Testis (tissue), 3 donors: ENCODE data around the gene ZNF239. TPM values are rescaled to one million over a fixed set of nuclear protein-coding genes. Genes with fewer than 3 reads are reported as not detected.
"Not testable (repeated sequence)": the region's sequence is repeated elsewhere in the genome, so short reads cannot be mapped to it uniquely, and the experiment has no call there.

ENCODE experiments used
- DNase-seq: peaks from one replicate; pipeline ENCODE4 v3.0.0-alpha.2; 2019
- H3K27ac ChIP-seq, 2 donors: fragments of 200-600 bp; sonication (generic); one replicate each; pipeline ENCODE4 v1.5.1; 2019
- H3K27me3 ChIP-seq: fragments of 200-600 bp; sonication (generic); one replicate; pipeline ENCODE4 v1.5.1; 2019
- H3K36me3 ChIP-seq: fragments of 200-600 bp; sonication (generic); one replicate; pipeline ENCODE4 v1.5.1; 2017; ENCODE audit warnings: low read depth; ENCODE audit errors: missing control alignments
- H3K4me1 ChIP-seq: fragments of 200-600 bp; sonication (generic); one replicate; pipeline ENCODE4 v1.5.1; 2019
- H3K4me3 ChIP-seq, 2 donors: fragments of 200-600 bp; sonication (generic); one replicate each; pipeline ENCODE4 v1.5.1; 2017 to 2019
- H3K9me3 ChIP-seq: fragments of 200-600 bp; sonication (generic); one replicate; pipeline ENCODE4 v1.5.1; 2017
- POLR2A ChIP-seq: fragments of 450-650 bp; IDR thresholded peaks from one replicate; pipeline ENCODE4 v1.6.1; 2017; ENCODE audit warnings: antibody characterized with exemption, mild to moderate bottlenecking, moderate library complexity
- WGBS, 2 donors: methylation state at CpG; one replicate each; pipeline ENCODE4 v1.1.5; 2018; 5-methylcytosine and 5-hydroxymethylcytosine counted together
- intact Hi-C: fragments of 100-400 bp; cut with DNase I; formaldehyde crosslinking; loops from one replicate; pipeline ENCODE4 v1.15.1; 2023; ENCODE audit warnings: low total_unique reads
- polyA plus RNA-seq: library from polyadenylated mRNA; stranded (reverse); fragments of 350-450 nt; fragmentation: Illumina TruSeq; extraction: RNeasy Lipid Tissue Mini Kit (QIAGEN cat#74804); gene quantifications from one replicate; pipeline ENCODE4 v1.2.3, GENCODE V29; 2014; ENCODE audit warnings: low read depth, low replicate concordance; ENCODE audit not compliant: insufficient read depth
- total RNA-seq, 2 donors: library from RNA; depleted of rRNA; stranded (reverse); fragments of >200 nt; gene quantifications; one replicate each; pipeline ENCODE4 v1.2.3, GENCODE V29; 2016
- TF ChIP-seq, protein P1 (sequence below), 3 experiments: fragments of 450-650 bp in 2 of 3; fragments of 200-600 bp in 1 of 3; sonication (generic) in 1 of 3; IDR thresholded peaks; one replicate each; pipeline ENCODE4 v1.5.1; 2016 to 2019; ENCODE audit warnings: antibody characterized with exemption in 3 of 3, mild to moderate bottlenecking in 2 of 3, moderate library complexity in 1 of 3

ZNF239 gene
- total and polyA plus RNA-seq, 3 donors from 2014 or later, result 9.2 to 20.8 (median 10.9) TPM

- no peak overlapping the region for H3K4me3 ChIP-seq
- WGBS, 2 donors, result 65% methylated on average over 7 of the region's 7 CpGs
- DNase-seq, result no peak
These were observed 21.4 kb upstream of the ZNF239 start for GRCh38 chr10:43595739-43596298.

DNA sequence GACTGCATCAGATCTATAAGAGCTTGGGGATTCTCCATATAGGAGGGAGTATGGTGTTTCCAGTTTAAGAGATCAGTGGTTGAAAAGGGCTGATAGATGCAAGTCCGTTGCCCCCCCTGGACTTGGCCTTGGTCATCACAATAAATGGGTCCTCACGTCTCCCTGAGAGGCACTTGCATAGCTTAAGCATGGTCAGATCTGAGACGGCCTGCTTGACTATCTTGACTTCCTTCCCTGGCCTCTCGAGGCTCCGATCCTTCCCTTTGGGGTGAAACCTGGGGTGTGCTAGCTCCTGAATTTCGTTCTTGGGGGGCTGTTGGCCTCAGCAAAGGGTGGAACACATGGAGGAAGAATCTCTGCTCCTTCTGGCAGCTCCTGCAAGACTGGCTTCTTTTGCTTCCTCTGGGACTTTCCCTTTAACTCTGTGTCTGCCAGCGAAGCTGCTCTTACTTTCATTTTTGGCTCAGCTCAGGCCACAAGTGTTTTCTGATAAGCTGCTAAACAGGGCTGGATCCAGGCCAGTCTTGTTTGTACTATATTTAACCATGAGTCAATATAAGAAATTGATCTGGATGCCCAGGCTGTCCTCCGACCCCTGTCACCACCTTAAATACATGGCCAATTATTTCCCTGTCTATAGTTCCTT is 20.7 kb upstream of the ZNF239 start:
- no peaks in the 10 kb centered on the region for H3K36me3 ChIP-seq
- no peak overlapping the region for H3K4me3 ChIP-seq
- 38 to 56% methylated on average over 8 of the region's 8 CpGs for WGBS, 2 donors
- intact Hi-C loops, result no loop called here
- no peak for DNase-seq
- H3K4me1 ChIP-seq, result peaks cover 6% of the 10 kb centered on the region
- no peaks in the 10 kb centered on the region for H3K9me3 ChIP-seq
- H3K27me3 ChIP-seq, result no peaks in the 10 kb centered on the region
- H3K27ac ChIP-seq, result no peak overlapping the region
- TF ChIP-seq, protein P1, sequence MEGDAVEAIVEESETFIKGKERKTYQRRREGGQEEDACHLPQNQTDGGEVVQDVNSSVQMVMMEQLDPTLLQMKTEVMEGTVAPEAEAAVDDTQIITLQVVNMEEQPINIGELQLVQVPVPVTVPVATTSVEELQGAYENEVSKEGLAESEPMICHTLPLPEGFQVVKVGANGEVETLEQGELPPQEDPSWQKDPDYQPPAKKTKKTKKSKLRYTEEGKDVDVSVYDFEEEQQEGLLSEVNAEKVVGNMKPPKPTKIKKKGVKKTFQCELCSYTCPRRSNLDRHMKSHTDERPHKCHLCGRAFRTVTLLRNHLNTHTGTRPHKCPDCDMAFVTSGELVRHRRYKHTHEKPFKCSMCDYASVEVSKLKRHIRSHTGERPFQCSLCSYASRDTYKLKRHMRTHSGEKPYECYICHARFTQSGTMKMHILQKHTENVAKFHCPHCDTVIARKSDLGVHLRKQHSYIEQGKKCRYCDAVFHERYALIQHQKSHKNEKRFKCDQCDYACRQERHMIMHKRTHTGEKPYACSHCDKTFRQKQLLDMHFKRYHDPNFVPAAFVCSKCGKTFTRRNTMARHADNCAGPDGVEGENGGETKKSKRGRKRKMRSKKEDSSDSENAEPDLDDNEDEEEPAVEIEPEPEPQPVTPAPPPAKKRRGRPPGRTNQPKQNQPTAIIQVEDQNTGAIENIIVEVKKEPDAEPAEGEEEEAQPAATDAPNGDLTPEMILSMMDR (IDR thresholded peaks at IDR 0.05), result no peak
- TF ChIP-seq POLR2A, result no peak

More at GRCh38 chr10:43595739-43596298, 21.4 kb upstream of the ZNF239 start:
- Histone ChIP-seq H3K9me3 (no peaks in the 10 kb centered on the region), H3K36me3 (no peaks in the 10 kb centered on the region), H3K27me3 (no peaks in the 10 kb centered on the region), H3K4me1 (peaks cover 6% of the 10 kb centered on the region), H3K27ac (no peak overlapping the region)
- intact Hi-C loops, result no loop called here
- TF ChIP-seq, protein P1 (IDR thresholded peaks at IDR 0.05), result no peak
- TF ChIP-seq POLR2A, result no peak

- Histone ChIP-seq H3K4me3 (no peak overlapping the region), H3K9me3 (no peaks in the 10 kb centered on the region), H3K4me1 (peaks cover 6% of the 10 kb centered on the region), H3K27me3 (no peaks in the 10 kb centered on the region), H3K27ac (no peak overlapping the region), H3K36me3 (no peaks in the 10 kb centered on the region)
- no peak for DNase-seq
- 86 to 92% methylated on average over 5 of the region's 5 CpGs for WGBS, 2 donors
- TF ChIP-seq, protein P1 (IDR thresholded peaks at IDR 0.05), result no peak
- no peak for TF ChIP-seq POLR2A
- intact Hi-C loops, result no loop called here
These were observed 17.0 kb upstream of the ZNF239 start for GRCh38 chr10:43591303-43591904.

DNA sequence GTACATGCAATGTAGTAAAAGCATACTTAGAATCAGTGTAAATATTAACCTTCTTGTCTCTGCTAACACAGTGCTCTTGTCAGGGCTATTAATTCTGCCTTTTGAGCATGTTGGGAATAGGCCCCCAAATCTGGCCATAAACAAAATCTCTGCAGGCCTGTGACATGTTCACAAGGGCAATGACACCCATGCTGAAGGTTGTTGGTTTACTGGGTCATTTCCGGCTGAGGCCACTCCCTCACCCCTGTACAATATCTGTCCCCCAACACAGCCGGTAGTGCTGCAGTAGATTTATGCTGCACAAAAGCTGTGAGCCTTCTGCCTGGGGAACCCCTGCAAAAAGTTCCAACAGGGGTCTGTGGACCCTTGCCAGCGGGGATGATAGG is 12.3 kb upstream of the ZNF239 start:
- H3K27ac ChIP-seq, H3K9me3 ChIP-seq, H3K4me1 ChIP-seq, H3K4me3 ChIP-seq, H3K36me3 ChIP-seq, DNase-seq, H3K27me3 ChIP-seq, intact Hi-C loops: not testable (repeated sequence)
- WGBS, 2 donors, result 73 to 75% methylated on average over 3 of the region's 3 CpGs

GRCh38 chr10:43585981-43586729 is 11.7 kb upstream of the ZNF239 start:
- Histone ChIP-seq H3K27me3 (no peaks in the 10 kb centered on the region), H3K4me1 (no peaks in the 10 kb centered on the region), H3K4me3 (no peak overlapping the region), H3K9me3 (no peaks in the 10 kb centered on the region), H3K27ac (no peak overlapping the region), H3K36me3 (no peaks in the 10 kb centered on the region)
- DNase-seq, result no peak
- intact Hi-C loops, result no loop called here
- WGBS, 2 donors, result 82 to 85% methylated on average over 9 of the region's 9 CpGs
- no peak for TF ChIP-seq POLR2A
